ENCODE results near the gene INTS1. TPM values are rescaled to one million over a fixed set of nuclear protein-coding genes. Genes with fewer than 3 reads are reported as not detected.

INTS1 gene
- total RNA-seq, 4 donors from 2014 or later = 29.8 to 65.5 (median 41.4) TPM

DNA sequence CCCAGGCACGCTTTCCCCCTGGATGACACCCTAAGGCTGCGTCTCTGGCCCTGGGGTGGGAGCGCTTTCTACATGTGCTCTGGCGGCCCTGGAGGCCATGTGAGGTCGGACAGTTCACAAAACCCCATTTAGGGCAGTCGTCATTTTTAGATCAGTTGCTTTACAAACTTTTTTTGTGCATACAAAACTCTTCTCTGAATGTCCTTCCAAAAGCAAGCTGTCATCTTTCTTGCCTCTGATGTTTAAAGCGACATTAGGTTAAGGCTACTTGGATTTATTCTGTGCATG is 32.2 kb upstream of the INTS1 start:
- WGBS, 2 donors (ENCODE audit: low coverage in 1 of 2) = 18% methylated on average over 5 of the region's 7 CpGs; no CpG with 5 or more reads in 1 of the 2 donors
- no peaks in the 10 kb centered on the region for H3K27me3 ChIP-seq
- H3K4me3 ChIP-seq = peak overlapping the region in 1 of 2 donors; percentile 67
- H3K4me1 ChIP-seq = peaks cover 0 to 79% (median 41%) of the 10 kb centered on the region in 3 donors
- no peak for ATAC-seq
- peaks cover 0 to 38% of the 10 kb centered on the region in 2 donors for H3K36me3 ChIP-seq
- no peaks in the 10 kb centered on the region for H3K9me3 ChIP-seq
- peak overlapping the region; percentile 93 to 100 (median 98) for H3K27ac ChIP-seq
- no peak for TF ChIP-seq POLR2A (IDR thresholded peaks at IDR 0.05)
- TF ChIP-seq, protein P1, sequence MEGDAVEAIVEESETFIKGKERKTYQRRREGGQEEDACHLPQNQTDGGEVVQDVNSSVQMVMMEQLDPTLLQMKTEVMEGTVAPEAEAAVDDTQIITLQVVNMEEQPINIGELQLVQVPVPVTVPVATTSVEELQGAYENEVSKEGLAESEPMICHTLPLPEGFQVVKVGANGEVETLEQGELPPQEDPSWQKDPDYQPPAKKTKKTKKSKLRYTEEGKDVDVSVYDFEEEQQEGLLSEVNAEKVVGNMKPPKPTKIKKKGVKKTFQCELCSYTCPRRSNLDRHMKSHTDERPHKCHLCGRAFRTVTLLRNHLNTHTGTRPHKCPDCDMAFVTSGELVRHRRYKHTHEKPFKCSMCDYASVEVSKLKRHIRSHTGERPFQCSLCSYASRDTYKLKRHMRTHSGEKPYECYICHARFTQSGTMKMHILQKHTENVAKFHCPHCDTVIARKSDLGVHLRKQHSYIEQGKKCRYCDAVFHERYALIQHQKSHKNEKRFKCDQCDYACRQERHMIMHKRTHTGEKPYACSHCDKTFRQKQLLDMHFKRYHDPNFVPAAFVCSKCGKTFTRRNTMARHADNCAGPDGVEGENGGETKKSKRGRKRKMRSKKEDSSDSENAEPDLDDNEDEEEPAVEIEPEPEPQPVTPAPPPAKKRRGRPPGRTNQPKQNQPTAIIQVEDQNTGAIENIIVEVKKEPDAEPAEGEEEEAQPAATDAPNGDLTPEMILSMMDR (IDR thresholded peaks at IDR 0.05) = peak in 2 of 4 experiments; percentile 2 to 25

DNA sequence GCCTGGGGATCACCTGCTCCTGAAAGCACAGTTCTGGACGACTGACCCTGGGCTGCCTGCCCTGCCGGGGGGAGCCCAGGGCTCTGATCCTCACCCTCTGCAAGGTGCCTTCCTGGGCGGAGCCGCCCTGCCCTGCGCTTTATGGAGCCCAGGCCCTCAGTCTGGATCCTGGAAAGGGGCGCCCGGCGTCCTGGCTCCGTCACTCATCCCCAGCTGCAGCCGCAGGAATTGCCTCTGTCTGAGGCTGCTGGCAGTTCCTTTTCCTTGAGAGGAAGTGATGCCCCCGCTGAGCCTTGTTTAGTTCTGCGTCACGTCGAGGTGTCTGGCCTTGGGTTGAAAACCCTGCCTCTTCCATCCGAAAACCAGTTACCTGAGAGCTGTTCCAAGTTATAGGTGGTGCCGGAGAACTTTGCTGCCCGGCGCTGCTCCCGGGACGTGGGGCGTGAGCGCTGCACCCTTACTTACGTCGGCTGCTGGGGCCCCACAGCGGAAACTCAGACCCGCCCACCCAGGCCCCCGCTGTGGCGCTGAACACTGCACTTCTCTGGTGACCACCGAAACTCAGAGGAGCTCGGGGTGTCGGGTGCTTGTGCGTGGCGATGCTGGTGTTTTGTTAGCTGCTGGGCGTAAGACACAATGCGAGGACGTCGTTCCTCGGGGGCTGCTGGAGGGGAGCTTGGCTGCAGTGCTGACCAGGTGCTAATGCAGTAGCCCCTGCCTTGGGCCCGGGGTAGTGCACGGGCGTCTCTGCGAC is 31.7 kb upstream of the INTS1 start:
- TF ChIP-seq, protein P1 (IDR thresholded peaks at IDR 0.05) = no peak
- no peak for TF ChIP-seq POLR2A (IDR thresholded peaks at IDR 0.05)
- TF ChIP-seq EP300 (IDR thresholded peaks at IDR 0.05) = no peak
- TF ChIP-seq POLR2AphosphoS5 (IDR thresholded peaks at IDR 0.05) = no peak
- Histone ChIP-seq H3K36me3 (peaks cover 0 to 33% of the 10 kb centered on the region in 2 donors), H3K4me1 (peaks cover 0 to 81% (median 41%) of the 10 kb centered on the region in 3 donors), H3K27me3 (no peaks in the 10 kb centered on the region), H3K9me3 (no peaks in the 10 kb centered on the region), H3K4me3 (peak overlapping the region in 1 of 2 donors; percentile 67), H3K27ac (peak overlapping the region; percentile 93 to 100 (median 98))
- ATAC-seq = no peak
- 91% methylated on average over 9 of the region's 42 CpGs; no CpG with 5 or more reads in 1 of the 2 donors for WGBS, 2 donors (ENCODE audit: low coverage in 1 of 2)

DNA sequence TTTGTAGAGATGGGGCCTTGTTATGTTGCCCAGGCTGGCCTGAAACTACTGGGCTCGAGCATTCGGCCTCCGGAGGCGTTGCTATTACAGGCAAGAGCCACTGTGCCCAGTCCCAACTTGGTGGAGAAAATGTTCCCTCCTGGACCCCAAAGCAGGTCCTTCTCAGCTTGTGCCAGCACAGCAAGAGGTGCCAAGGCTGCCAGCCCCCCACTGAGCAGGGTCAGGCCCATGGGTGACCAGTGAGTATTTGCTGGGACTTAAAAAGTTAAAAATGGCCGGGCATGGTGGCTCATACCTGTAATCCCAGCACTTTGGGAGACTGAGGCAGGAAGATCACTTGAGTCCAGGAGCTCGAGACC is 30.9 kb upstream of the INTS1 start:
- peaks cover 0 to 25% of the 10 kb centered on the region in 2 donors for H3K36me3 ChIP-seq
- H3K27me3 ChIP-seq = no peaks in the 10 kb centered on the region
- H3K4me3 ChIP-seq = no peak overlapping the region
- 0 to 63% methylated on average over 1 to 3 of the region's 6 CpGs for WGBS, 2 donors (ENCODE audit: low coverage in 1 of 2)
- no peaks in the 10 kb centered on the region for H3K9me3 ChIP-seq
- TF ChIP-seq POLR2AphosphoS5 (IDR thresholded peaks at IDR 0.05) (no peak), EP300 (IDR thresholded peaks at IDR 0.05) (no peak), POLR2A (IDR thresholded peaks at IDR 0.05) (no peak)
- TF ChIP-seq, protein P1 (IDR thresholded peaks at IDR 0.05) = no peak
- no peak for ATAC-seq
- peak overlapping the region in 3 of 4 donors; percentile 97 to 100 (median 100) for H3K27ac ChIP-seq
- peaks cover 0 to 84% (median 41%) of the 10 kb centered on the region in 3 donors for H3K4me1 ChIP-seq

DNA sequence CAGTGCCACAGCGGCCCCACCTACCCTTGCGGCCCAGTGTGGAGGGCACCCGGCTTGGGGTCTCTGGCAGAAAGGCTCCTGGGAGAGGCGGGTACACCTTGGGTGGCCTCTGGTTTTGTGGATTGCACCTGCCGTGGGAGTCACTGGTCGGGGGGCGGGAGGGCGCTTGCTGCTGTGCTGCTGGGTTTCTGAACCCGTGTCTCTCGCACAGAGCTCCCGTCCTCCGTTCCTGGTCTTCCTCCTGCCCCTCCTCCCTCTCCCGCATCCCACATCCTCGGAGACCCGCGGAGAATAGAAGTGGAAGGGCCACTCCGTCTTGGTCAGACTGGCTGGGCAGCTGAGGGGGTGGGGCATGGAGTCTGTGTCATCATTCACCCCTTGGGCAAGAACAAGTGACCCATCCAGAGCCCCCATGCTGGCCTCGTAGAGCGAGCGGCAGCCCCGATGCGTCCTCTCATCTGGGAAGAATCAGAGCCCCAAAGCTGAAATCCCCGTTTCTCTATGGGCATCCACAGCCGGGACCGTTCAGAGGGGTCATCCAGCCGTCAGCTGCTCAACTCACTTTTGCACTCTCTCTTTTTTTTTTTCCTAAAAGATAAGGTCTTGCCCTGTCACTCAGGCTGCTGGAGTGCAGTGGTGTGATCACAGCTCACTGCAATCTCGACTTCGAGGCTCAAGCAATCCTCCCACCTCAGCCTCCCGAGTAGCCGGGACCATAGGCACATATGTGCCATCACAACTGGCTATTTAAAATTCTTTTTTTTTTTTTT is 30.3 kb upstream of the INTS1 start:
- peaks cover 0 to 88% (median 41%) of the 10 kb centered on the region in 3 donors for H3K4me1 ChIP-seq
- peaks cover 3% of the 10 kb centered on the region for H3K27me3 ChIP-seq
- H3K27ac ChIP-seq = peak overlapping the region in 3 of 4 donors; percentile 97 to 100 (median 99)
- no peaks in the 10 kb centered on the region for H3K9me3 ChIP-seq
- ATAC-seq = no peak
- H3K36me3 ChIP-seq = peaks cover 0 to 19% of the 10 kb centered on the region in 2 donors
- 87% methylated on average over 14 of the region's 30 CpGs; no CpG with 5 or more reads in 1 of the 2 donors for WGBS, 2 donors (ENCODE audit: low coverage in 1 of 2)
- H3K4me3 ChIP-seq = no peak overlapping the region
- TF ChIP-seq, protein P1 (IDR thresholded peaks at IDR 0.05) = no peak
- TF ChIP-seq EP300 (IDR thresholded peaks at IDR 0.05) (no peak), POLR2AphosphoS5 (IDR thresholded peaks at IDR 0.05) (no peak), POLR2A (IDR thresholded peaks at IDR 0.05) (no peak)
